Gastroesophageal sphincter (tissue), 4 donors: ENCODE measurements around the gene DHCR7. TPM values are rescaled to one million over a fixed set of nuclear protein-coding genes. Genes with fewer than 3 reads are reported as not detected.

Source experiments
- ATAC-seq: fragments of 150-250 bp; one replicate; pipeline ENCODE4 v1.9.1; 2016; ENCODE audit warnings: mild to moderate bottlenecking, moderate library complexity
- H3K27ac ChIP-seq, 4 donors: fragments of 200-600 bp; sonication (generic) in 3 of 4; 1 replicate in 3 of 4; 2 replicates in 1 of 4; pipeline ENCODE4 v1.5.1; 2016 to 2019
- H3K27me3 ChIP-seq: fragments of 200-600 bp; sonication (generic); one replicate; pipeline ENCODE4 v1.5.1; 2019
- H3K36me3 ChIP-seq, 2 donors: fragments of 200-600 bp; sonication (generic); one replicate each; pipeline ENCODE4 v1.5.1; 2019; ENCODE audit warnings: control low read depth in 1 of 2
- H3K4me1 ChIP-seq, 3 donors: fragments of 200-600 bp; sonication (generic); 1 replicate in 2 of 3; 2 replicates in 1 of 3; pipeline ENCODE4 v1.5.1; 2016 to 2019; ENCODE audit warnings: control low read depth in 2 of 3
- H3K4me3 ChIP-seq, 2 donors: fragments of 200-600 bp; sonication (generic); one replicate each; pipeline ENCODE4 v1.5.1; 2019; ENCODE audit warnings: mild to moderate bottlenecking in 1 of 2, moderate library complexity in 1 of 2
- H3K9me3 ChIP-seq, 3 donors: fragments of 200-600 bp; sonication (generic); one replicate each; pipeline ENCODE4 v1.5.1; 2017 to 2019; ENCODE audit warnings: control low read depth in 2 of 3
- EP300 ChIP-seq: sonication (generic); formaldehyde crosslinking; IDR thresholded peaks from one replicate; pipeline ENCODE4 v1.6.1; 2017; ENCODE audit warnings: antibody characterized with exemption, mild to moderate bottlenecking
- POLR2A ChIP-seq, 2 donors: fragments of 450-650 bp; IDR thresholded peaks; one replicate each; pipeline ENCODE4 v1.6.1; 2017; ENCODE audit warnings: antibody characterized with exemption in 2 of 2, mild to moderate bottlenecking in 2 of 2, moderate library complexity in 1 of 2
- POLR2AphosphoS5 ChIP-seq: sonication (generic); formaldehyde crosslinking; IDR thresholded peaks from one replicate; pipeline ENCODE4 v1.6.1; 2017; ENCODE audit warnings: antibody characterized with exemption
- WGBS, 2 donors: methylation state at CpG; one replicate each; pipeline ENCODE4 v1.1.5; 2018; ENCODE audit warnings: low coverage in 1 of 2; 5-methylcytosine and 5-hydroxymethylcytosine counted together
- total RNA-seq, 4 donors: library from RNA; depleted of rRNA; stranded (reverse); fragments of >200 nt; gene quantifications; one replicate each; pipeline ENCODE4 v1.1.0, GENCODE V29; 2016
- TF ChIP-seq, protein P1 (sequence below), 4 experiments: fragments of 200-600 bp in 2 of 4; fragments of 450-650 bp in 2 of 4; sonication (generic) in 1 of 4; IDR thresholded peaks; one replicate each; pipeline ENCODE4 v1.5.1; 2017 to 2019; ENCODE audit warnings: antibody characterized with exemption in 4 of 4, mild to moderate bottlenecking in 2 of 4, moderate library complexity in 2 of 4

Gene DHCR7
- total RNA-seq, 4 donors from 2014 or later: 5.0 to 10.3 (median 8.0) TPM

DNA sequence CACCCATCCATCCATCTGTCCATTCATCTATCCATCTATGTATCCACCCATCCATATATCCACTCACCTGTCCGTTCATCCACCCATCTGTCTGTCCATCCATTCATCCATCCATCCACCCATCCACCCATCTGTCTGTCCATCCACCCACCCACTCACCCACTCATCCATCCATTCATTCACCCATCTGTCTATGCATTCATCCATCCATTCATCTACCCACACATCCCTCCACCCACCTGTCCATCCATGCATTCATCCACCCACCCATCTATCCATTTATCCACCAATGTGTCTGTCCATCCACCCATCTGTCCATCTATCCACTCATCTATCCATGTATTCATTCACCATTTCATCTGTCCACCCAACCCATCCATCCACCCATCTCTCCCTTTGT lies 38.1 kb upstream of the DHCR7 start:
- Histone ChIP-seq H3K27ac (no peak overlapping the region), H3K4me3 (no peak overlapping the region), H3K9me3 (no peaks in the 10 kb centered on the region), H3K36me3 (peaks cover 0 to 94% of the 10 kb centered on the region in 2 donors), H3K4me1 (no peaks in the 10 kb centered on the region), H3K27me3 (no peaks in the 10 kb centered on the region)
- TF ChIP-seq POLR2A (IDR thresholded peaks at IDR 0.05) (no peak), POLR2AphosphoS5 (no peak), EP300 (no peak)
- TF ChIP-seq, protein P1, sequence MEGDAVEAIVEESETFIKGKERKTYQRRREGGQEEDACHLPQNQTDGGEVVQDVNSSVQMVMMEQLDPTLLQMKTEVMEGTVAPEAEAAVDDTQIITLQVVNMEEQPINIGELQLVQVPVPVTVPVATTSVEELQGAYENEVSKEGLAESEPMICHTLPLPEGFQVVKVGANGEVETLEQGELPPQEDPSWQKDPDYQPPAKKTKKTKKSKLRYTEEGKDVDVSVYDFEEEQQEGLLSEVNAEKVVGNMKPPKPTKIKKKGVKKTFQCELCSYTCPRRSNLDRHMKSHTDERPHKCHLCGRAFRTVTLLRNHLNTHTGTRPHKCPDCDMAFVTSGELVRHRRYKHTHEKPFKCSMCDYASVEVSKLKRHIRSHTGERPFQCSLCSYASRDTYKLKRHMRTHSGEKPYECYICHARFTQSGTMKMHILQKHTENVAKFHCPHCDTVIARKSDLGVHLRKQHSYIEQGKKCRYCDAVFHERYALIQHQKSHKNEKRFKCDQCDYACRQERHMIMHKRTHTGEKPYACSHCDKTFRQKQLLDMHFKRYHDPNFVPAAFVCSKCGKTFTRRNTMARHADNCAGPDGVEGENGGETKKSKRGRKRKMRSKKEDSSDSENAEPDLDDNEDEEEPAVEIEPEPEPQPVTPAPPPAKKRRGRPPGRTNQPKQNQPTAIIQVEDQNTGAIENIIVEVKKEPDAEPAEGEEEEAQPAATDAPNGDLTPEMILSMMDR (IDR thresholded peaks at IDR 0.05): no peak
- 83 to 100% methylated on average over 1 of the region's 1 CpG for WGBS, 2 donors
- ATAC-seq: no peak

DNA sequence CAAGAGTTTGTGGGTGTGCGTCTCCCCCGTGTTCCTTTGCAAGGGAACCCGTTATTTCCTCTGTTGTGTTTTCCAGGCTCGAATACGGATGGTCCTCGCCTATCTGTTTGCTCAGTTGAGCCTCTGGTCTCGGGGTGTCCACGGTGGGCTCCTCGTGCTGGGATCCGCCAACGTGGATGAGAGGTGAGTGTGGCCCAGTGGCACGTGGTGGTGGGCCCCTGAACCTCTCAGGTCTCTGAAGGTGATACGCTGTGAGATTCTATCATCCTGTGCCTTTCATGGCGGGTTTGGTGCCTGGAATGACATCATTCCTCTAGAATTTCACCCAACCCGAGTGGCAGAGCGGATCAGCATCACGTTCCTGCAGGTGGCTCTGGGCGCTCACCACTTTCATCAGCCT lies 37.3 kb upstream of the DHCR7 start:
- no peaks in the 10 kb centered on the region for H3K9me3 ChIP-seq
- 82 to 94% methylated on average over 5 of the region's 18 CpGs for WGBS, 2 donors
- no peak overlapping the region for H3K4me3 ChIP-seq
- no peak for ATAC-seq
- no peaks in the 10 kb centered on the region for H3K4me1 ChIP-seq
- TF ChIP-seq, protein P1 (IDR thresholded peaks at IDR 0.05): no peak
- TF ChIP-seq POLR2AphosphoS5: no peak
- TF ChIP-seq EP300: no peak
- TF ChIP-seq POLR2A (IDR thresholded peaks at IDR 0.05): no peak
- no peaks in the 10 kb centered on the region for H3K27me3 ChIP-seq
- H3K27ac ChIP-seq: no peak overlapping the region
- peaks cover 0 to 94% of the 10 kb centered on the region in 2 donors for H3K36me3 ChIP-seq

DNA sequence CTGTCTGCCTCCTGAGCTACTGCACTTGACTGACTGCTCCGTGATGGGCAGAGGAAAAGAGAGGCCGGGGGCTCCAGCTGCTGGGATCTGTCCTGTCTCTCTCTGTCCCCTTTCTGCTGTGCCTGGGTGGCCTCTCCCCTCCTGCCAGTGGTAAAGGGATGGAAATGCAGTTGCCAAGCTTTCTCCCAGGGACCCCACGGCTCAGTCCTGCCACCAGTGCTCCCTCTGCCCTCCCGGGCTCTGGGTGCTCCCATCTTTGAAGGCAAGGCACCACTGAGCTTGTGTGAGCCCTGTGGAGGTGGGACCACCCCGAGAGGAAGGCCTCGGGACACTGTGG lies 36.8 kb upstream of the DHCR7 start:
- Histone ChIP-seq H3K4me3 (no peak overlapping the region), H3K27me3 (no peaks in the 10 kb centered on the region), H3K36me3 (peaks cover 0 to 94% of the 10 kb centered on the region in 2 donors), H3K4me1 (no peaks in the 10 kb centered on the region), H3K27ac (no peak overlapping the region), H3K9me3 (no peaks in the 10 kb centered on the region)
- no peak for ATAC-seq
- WGBS, 2 donors: 50 to 91% methylated on average over 1 to 3 of the region's 6 CpGs
- TF ChIP-seq POLR2AphosphoS5: no peak
- TF ChIP-seq EP300: no peak
- no peak for TF ChIP-seq POLR2A (IDR thresholded peaks at IDR 0.05)
- TF ChIP-seq, protein P1 (IDR thresholded peaks at IDR 0.05): no peak

DNA sequence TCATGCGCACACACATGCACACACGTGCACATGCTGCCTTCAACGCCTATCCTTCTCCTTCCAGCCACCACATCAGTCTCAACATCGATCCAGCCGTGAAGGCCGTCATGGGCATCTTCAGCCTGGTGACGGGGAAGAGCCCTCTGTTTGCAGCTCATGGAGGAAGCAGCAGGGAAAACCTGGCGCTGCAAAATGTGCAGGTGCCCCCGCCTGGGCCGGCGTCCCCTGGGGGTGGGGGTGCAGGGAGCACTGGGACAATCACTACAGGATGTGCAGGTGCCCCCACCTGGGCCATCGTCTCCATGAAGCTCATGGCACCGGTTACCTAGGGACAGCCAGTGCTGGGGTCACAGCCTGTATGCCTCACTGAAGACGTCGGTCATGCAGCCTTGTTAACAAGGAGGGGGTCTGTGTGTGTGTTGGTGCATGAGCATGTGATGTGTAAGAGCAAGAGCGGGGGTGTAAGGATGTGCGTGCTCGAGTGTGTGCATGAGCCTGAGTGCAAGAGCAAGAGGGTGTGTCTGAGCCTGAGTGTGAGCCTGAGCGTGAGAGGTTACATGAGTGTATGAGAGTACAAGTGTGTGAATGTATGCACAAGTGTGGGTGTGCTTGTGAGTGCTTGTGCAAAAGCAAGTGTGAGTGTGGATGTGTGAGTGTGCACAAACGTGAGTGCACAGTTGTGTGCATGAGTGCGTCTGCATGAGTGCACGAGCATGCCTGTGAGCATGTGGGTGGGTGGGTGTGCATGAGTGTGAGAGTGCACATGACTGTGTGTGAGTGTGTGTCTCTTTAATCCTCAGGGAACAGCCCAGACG lies 36.3 kb upstream of the DHCR7 start:
- H3K9me3 ChIP-seq: no peaks in the 10 kb centered on the region
- peaks cover 0 to 94% of the 10 kb centered on the region in 2 donors for H3K36me3 ChIP-seq
- H3K4me1 ChIP-seq: no peaks in the 10 kb centered on the region
- WGBS, 2 donors: 82 to 90% methylated on average over 9 to 11 of the region's 23 CpGs
- H3K4me3 ChIP-seq: no peak overlapping the region
- TF ChIP-seq EP300 (no peak), POLR2AphosphoS5 (no peak)
- TF ChIP-seq, protein P1 (IDR thresholded peaks at IDR 0.05): no peak
- no peak for ATAC-seq
- H3K27me3 ChIP-seq: no peaks in the 10 kb centered on the region
- no peak overlapping the region for H3K27ac ChIP-seq

DNA sequence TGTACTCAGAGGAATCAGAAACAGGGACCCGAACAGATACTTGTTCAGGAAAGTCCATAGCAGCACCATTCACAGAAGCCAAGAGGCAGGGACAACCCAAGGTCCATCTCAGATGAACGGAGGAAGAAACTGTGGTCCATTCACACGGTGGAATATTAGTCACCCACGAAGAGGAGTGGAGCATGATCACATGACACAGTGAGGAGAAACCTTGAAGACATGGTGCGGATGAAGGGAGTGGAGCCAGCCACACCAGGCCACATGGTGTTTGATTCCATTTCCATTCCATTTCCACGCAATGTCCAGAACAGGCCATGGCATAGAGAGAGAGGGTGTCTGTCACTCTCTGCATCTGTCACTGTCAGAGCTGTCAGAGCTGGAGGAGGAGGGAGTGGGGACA lies 35.5 kb upstream of the DHCR7 start:
- H3K4me3 ChIP-seq: no peak overlapping the region
- H3K36me3 ChIP-seq: peaks cover 0 to 95% of the 10 kb centered on the region in 2 donors
- H3K27me3 ChIP-seq: no peaks in the 10 kb centered on the region
- H3K27ac ChIP-seq: no peak overlapping the region
- TF ChIP-seq, protein P1 (IDR thresholded peaks at IDR 0.05): no peak
- TF ChIP-seq EP300 (no peak), POLR2AphosphoS5 (no peak), POLR2A (IDR thresholded peaks at IDR 0.05) (no peak)
- H3K4me1 ChIP-seq: no peaks in the 10 kb centered on the region
- WGBS, 2 donors: 78 to 92% methylated on average over 2 to 4 of the region's 6 CpGs
- ATAC-seq: no peak
- H3K9me3 ChIP-seq: no peaks in the 10 kb centered on the region
